Smooth muscle cell (in vitro differentiated cells): ENCODE results near the gene AMELY. TPM values are rescaled to one million over a fixed set of nuclear protein-coding genes. Genes with fewer than 3 reads are reported as not detected.
"Not testable (repeated sequence)": the region's sequence is repeated elsewhere in the genome, so short reads cannot be mapped to it uniquely, and the experiment has no call there.

ENCODE experiments used
- DNase-seq: peaks from one replicate; lab custom pipeline; 2025; ENCODE audit not compliant: unreplicated experiment; lab: John Stamatoyannopoulos, UW
- H2AFZ ChIP-seq: fragments of 200-600 bp; sonication (generic); 2 replicates; pipeline ENCODE4 v1.6.0; 2016; ENCODE audit warnings: antibody characterized with exemption, low read depth, mild to moderate bottlenecking
- H3F3A ChIP-seq: fragments of 200-600 bp; sonication (generic); 2 replicates; pipeline ENCODE4 v1.6.0; 2017; ENCODE audit warnings: antibody characterized with exemption, low read depth
- H3K27ac ChIP-seq: fragments of 200-600 bp; sonication (generic); 2 replicates; pipeline ENCODE4 v1.5.1; 2016; ENCODE audit warnings: low read depth, mild to moderate bottlenecking
- H3K27me3 ChIP-seq: fragments of 200-600 bp; sonication (generic); 2 replicates; pipeline ENCODE4 v1.6.1; 2016; ENCODE audit warnings: low read depth, mild to moderate bottlenecking
- H3K36me3 ChIP-seq: fragments of 200-600 bp; sonication (generic); 2 replicates; pipeline ENCODE4 v1.5.1; 2016; ENCODE audit warnings: low read depth
- H3K4me1 ChIP-seq: fragments of 200-600 bp; sonication (generic); 2 replicates; pipeline ENCODE4 v1.5.1; 2016; ENCODE audit warnings: low read depth
- H3K4me2 ChIP-seq: fragments of 200-600 bp; sonication (generic); 2 replicates; pipeline ENCODE4 v1.6.0; 2016; ENCODE audit warnings: mild to moderate bottlenecking
- H3K4me3 ChIP-seq: fragments of 200-600 bp; sonication (generic); 2 replicates; pipeline ENCODE4 v1.5.1; 2016; ENCODE audit warnings: mild to moderate bottlenecking
- H3K79me2 ChIP-seq: fragments of 200-600 bp; sonication (generic); 2 replicates; pipeline ENCODE4 v1.6.0; 2016; ENCODE audit warnings: low read depth, mild to moderate bottlenecking
- H3K9ac ChIP-seq: fragments of 200-600 bp; sonication (generic); 2 replicates; pipeline ENCODE4 v1.6.0; 2016; ENCODE audit warnings: low read depth
- H3K9me3 ChIP-seq: fragments of 200-600 bp; sonication (generic); replicated peaks from 2 replicates; pipeline ENCODE4 v1.5.1; 2016; ENCODE audit warnings: low read depth
- H4K20me1 ChIP-seq: fragments of 200-600 bp; sonication (generic); 2 replicates; pipeline ENCODE4 v1.6.0; 2016; ENCODE audit warnings: low read depth
- WGBS: methylation state at CpG from one replicate; pipeline ENCODE4 v1.1.7; 2016; ENCODE audit warnings: low lambda C conversion rate; 5-methylcytosine and 5-hydroxymethylcytosine counted together
- polyA plus RNA-seq: library from polyadenylated mRNA; unstranded; fragments of >200 nt; fragmentation: Nextera tagmentation; extraction: Ambion mirVana; gene quantifications from 2 replicates; pipeline ENCODE4 v1.2.1, GENCODE V29; 2016
- total RNA-seq: library from RNA; depleted of rRNA; stranded (reverse); fragments of >200 nt; gene quantifications from 2 replicates; pipeline ENCODE4 v1.2.3, GENCODE V29; 2014
- TF ChIP-seq, protein P1 (sequence below): fragments of 200-600 bp; sonication (generic); IDR thresholded peaks from 2 replicates; pipeline ENCODE4 v1.5.1; 2017; ENCODE audit warnings: borderline replicate concordance, mild to moderate bottlenecking, antibody characterized with exemption; ENCODE audit not compliant: insufficient read depth, poor library complexity, severe bottlenecking

The AMELY gene
- total and polyA plus RNA-seq, 2 experiments from 2014 or later, result not detected

DNA sequence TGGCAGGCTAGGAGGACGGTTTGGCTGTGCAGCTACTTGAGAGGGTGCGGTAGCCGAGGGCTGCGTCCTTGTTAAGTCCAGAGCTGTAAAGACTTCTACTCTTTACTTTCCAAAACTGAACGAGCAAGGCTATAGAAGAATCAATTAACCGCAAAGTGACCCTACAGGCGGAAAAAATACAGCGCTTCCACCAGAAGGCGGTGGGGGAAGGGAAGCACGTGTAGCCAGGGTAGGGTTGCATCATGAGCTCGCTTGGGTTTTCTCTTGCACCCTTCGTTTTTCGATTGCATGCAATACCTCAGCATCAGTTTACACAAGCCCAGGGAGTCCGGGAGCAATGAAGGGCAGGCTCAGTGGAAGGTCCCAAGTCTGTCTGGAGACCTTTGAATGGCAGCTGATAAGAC is 2.4 kb downstream of the AMELY start:
- Histone ChIP-seq H3F3A (no peaks in the 10 kb centered on the region), H3K4me3 (no peak overlapping the region), H3K79me2 (no peaks in the 10 kb centered on the region), H2AFZ (no peak overlapping the region), H3K9ac (no peak overlapping the region), H3K36me3 (no peaks in the 10 kb centered on the region), H4K20me1 (no peaks in the 10 kb centered on the region), H3K4me1 (no peaks in the 10 kb centered on the region), H3K9me3 (no peaks in the 10 kb centered on the region), H3K4me2 (no peak overlapping the region), H3K27ac (no peak overlapping the region), H3K27me3 (no peaks in the 10 kb centered on the region)
- WGBS, result no CpG with 5 or more reads among the region's 14 CpGs
- DNase-seq, result no peak
- TF ChIP-seq, protein P1, sequence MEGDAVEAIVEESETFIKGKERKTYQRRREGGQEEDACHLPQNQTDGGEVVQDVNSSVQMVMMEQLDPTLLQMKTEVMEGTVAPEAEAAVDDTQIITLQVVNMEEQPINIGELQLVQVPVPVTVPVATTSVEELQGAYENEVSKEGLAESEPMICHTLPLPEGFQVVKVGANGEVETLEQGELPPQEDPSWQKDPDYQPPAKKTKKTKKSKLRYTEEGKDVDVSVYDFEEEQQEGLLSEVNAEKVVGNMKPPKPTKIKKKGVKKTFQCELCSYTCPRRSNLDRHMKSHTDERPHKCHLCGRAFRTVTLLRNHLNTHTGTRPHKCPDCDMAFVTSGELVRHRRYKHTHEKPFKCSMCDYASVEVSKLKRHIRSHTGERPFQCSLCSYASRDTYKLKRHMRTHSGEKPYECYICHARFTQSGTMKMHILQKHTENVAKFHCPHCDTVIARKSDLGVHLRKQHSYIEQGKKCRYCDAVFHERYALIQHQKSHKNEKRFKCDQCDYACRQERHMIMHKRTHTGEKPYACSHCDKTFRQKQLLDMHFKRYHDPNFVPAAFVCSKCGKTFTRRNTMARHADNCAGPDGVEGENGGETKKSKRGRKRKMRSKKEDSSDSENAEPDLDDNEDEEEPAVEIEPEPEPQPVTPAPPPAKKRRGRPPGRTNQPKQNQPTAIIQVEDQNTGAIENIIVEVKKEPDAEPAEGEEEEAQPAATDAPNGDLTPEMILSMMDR, result no peak

DNA sequence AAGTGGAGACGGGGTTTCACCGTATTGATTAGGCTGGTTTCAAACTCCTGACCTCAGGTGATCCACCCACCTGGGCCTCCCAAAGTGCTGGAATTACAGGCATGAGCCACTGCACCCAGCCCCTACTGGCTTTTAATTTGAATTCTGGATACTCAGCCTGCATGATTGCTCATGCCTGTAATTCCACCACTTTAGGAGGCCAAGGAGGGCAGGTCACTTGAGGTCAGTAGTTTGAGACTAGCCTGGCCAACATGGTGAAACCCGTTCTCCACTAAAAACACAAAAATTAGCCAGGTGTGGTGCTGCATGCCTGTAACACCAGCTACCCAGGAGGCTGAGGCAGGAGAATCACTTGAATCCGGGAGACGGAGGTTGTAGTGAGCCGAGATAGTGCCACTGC is 3.5 kb downstream of the AMELY start:
- no CpG with 5 or more reads among the region's 6 CpGs for WGBS
- H3K4me3 ChIP-seq, H3K9ac ChIP-seq, H3F3A ChIP-seq, H4K20me1 ChIP-seq, H3K4me2 ChIP-seq, H3K9me3 ChIP-seq, H3K27ac ChIP-seq, H2AFZ ChIP-seq, DNase-seq, H3K27me3 ChIP-seq, H3K36me3 ChIP-seq, H3K4me1 ChIP-seq, H3K79me2 ChIP-seq: not testable (repeated sequence)

DNA sequence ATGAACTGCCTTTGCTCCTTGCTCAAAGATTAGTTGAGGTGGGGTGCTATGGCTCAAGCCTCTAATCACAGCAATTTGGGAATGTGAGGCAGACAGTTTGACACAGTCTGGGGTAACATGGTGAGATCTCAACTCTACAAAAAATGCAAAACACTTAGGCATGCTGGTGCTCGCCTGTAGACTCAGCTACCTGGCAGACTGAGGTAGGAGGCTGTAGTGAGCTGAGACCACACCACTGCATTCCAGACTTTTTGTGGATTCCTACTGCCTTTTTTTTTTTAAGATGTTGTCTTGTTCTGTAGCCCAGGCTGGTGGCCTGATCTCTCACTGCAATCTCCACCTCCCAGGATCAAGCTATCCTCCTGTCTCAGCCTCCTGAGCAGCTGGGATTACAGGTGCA is 4.0 kb downstream of the AMELY start:
- TF ChIP-seq, protein P1, result no peak
- Histone ChIP-seq H3K27ac (no peak overlapping the region), H3K4me1 (no peaks in the 10 kb centered on the region), H3K9me3 (no peaks in the 10 kb centered on the region), H3K9ac (no peak overlapping the region), H3K27me3 (no peaks in the 10 kb centered on the region), H4K20me1 (no peaks in the 10 kb centered on the region), H2AFZ (no peak overlapping the region), H3K79me2 (no peaks in the 10 kb centered on the region), H3K4me2 (no peak overlapping the region), H3K4me3 (no peak overlapping the region), H3F3A (no peaks in the 10 kb centered on the region), H3K36me3 (no peaks in the 10 kb centered on the region)
- no peak for DNase-seq
- WGBS, result no CpG with 5 or more reads among the region's 1 CpG

DNA sequence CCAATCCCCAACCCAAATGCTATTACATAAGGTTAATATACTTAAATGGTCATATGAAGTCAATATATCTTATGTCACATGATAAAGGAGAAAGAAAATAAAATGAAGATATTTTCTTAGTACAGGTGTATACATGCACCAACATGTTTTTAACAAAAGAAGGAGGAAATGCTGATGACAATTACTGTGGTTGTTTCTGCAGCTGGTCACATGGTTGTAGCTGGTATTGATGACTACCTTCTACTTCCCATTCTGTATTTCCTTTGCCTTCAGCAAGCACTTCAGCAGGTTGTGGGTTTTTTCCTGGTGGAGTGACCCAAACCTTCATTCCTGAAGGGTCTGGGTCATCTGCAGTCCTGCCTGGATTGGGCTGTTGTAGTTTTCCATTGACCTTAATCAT is 9.4 kb downstream of the AMELY start:
- not testable (repeated sequence) for H3K36me3 ChIP-seq, H4K20me1 ChIP-seq, H3K9me3 ChIP-seq, H3K27me3 ChIP-seq, H3K9ac ChIP-seq, H3K79me2 ChIP-seq, H3K4me3 ChIP-seq, H3K4me1 ChIP-seq, H3K4me2 ChIP-seq, H3K27ac ChIP-seq, H3F3A ChIP-seq, H2AFZ ChIP-seq, DNase-seq

DNA sequence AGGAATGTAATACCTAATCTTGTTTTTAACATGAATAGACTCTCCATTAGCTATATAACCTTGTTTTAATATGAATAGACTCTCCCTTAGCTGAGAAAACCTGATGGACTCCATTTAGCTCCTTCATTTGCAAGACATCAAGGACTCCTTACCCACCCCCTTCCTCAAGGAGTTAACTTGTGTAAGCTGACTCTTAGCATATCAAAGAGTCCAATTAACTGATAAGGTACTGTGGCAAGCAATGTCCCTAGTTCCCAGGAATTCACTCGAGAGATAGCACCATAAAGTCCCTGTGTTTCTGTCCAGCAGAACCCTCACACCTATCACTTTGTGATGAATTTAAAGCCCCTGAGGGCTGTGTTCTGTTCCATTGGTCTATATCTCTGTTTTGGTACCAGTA is 16.3 kb downstream of the AMELY start:
- WGBS, result no CpG with 5 or more reads among the region's 1 CpG
- H3K9ac ChIP-seq, result no peak overlapping the region

More for the DNA sequence above, 16.3 kb downstream of the AMELY start:
- Histone ChIP-seq H3F3A (no peaks in the 10 kb centered on the region), H3K79me2 (no peaks in the 10 kb centered on the region), H3K36me3 (no peaks in the 10 kb centered on the region), H4K20me1 (no peaks in the 10 kb centered on the region), H3K4me1 (no peaks in the 10 kb centered on the region), H3K27me3 (no peaks in the 10 kb centered on the region), H3K27ac (no peak overlapping the region), H3K4me2 (no peak overlapping the region), H3K9me3 (no peaks in the 10 kb centered on the region), H2AFZ (no peak overlapping the region), H3K4me3 (no peak overlapping the region)
- no peak for DNase-seq
- TF ChIP-seq, protein P1, result no peak
